ENCODE data around the gene PLPP3.
"Not testable (repeated sequence)": the region's sequence is repeated elsewhere in the genome, so short reads cannot be mapped to it uniquely, and the experiment has no call there.

Gene PLPP3

DNA sequence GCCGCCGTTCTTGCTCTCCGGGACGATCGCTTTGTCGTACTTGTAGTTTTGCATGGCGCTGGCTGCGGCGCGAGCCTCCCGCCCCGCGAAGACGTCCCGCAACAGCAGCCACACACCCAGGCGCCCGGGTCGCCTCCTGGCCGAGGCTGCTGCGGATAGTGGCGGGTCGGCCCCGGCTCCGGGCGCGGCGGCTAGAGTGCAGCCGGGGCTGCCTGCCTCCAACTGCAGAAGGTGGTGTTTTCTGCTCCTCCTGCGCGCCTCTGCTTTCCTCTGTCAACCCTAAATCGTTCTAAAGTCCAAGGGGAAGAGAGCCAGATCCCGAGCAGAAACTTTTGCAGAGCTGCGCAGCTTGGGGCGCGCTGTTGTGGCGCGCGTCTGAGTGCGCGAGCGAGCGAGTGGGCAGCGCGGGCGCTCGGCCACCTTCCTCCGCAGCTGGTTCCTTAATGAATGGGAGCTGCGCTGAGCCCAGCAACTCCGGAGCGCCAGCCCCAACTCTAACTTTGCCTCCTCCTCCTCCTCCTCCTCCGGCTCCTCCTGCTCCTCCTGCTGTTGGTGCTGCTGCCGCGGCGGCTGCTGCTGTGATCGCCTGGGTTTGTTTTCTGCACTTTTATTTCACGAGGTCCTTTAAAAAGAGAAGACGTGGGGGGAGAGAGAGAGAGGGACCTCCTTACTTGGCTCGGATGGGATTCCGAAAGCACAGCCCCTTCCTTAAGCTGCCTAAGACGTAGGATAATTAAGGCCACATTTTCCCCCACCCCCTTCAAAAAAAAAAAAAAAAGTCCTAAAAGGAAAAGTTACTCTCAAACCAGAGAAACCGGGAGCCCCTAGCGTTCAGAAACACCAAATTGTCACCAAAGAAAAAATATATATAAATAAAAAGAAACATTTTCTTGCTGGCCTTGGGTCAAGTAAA, at the start of gene PLPP3:
PLPP3 (minus strand) TSS at position 601 of the 913 bp plus-strand sequence; CDS start at position 54, 547 bp downstream.
- DNase-seq: no peak

DNA sequence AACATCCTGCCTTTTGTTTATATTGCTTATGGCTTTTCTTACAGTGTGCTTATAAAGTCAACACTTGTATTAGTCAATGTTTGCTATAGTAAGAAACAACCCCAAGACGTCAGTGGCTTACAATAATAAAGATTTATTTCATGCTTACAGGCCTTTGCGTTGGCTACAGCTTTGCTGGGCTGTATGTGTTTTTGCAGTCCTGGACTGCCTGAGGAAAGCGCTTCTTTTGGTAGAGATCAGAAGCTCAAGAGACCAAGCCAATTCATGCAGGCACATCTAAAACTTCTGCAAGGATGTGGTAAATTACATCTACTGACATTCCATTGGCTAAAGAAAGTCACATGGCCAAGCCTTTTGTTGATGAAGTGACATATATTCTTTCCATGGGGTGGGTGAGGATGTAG, 48.3 kb upstream of the PLPP3 start:
- no peak for DNase-seq

DNA sequence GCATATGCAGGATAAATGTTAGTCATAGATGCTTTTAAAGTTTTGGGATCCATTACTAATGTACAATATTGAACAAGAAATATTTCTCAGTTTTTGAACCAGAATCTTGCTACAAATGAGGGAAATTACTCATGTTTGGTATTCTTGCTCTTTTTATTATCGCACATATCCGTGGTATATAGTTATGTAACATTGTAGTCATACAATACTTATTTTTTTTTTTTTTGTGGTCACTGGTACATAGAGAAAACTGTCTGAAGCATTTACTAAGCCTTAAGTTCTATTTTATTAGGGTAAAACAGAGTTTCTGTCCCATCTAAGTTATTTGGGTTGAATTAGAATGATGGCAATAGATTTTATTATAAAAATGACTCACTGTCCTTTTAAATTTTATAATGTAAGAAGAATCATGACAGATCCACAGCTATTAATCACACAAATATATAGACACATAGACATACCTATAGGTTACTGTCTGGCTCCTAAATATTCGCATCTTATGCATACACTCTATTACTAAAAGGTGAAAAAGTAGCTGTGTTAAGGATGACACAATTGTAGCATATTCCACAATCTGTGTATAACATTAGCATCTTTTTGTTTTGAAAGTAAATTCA, 47.8 kb upstream of the PLPP3 start:
- DNase-seq: no peak

DNA sequence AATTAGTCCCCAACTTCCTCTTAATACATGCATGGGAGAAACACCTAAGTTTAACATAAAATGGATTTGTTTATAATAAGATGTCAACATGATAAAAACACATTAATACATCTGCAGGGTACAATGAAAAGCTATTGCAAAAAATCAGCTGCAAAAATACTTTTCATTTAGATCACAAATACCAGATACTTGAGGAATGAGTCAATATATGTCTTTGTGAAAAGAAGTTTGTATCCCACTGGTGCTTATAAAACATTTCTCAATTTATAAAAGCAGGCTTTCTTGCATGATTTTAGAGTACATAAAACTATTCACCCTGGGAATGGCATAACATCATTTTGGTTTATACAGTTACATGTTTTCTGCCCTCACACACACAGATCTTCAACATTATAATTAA, 47.2 kb upstream of the PLPP3 start:
- no peak for DNase-seq

DNA sequence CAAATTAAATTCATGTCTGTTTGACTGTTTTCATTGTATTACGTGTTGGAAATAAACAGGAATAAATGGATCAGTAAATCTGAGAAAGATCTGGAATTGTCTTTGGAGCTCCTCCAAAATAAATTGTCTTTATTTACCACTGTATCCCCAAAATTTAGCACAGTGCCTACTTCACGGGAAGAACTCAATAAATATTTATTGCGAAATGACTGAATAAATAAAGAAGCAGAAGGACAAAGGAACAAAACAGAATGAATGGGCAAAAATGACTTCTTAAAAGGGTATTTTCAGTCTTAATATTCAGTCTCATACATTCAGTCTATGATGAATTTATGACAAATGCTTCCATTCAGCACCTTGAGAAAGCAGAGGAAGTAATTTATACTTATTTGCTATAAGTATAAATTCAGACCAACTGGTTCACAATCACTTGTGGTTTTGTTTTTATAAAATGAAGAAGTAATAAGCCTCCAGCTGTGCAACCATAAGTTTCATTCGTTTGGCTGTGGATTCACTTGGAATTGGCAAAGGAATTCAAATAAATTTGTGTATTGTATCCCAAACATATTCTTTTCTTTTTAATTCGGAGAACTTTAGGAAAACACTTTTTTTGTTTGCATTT, 46.6 kb upstream of the PLPP3 start:
- DNase-seq: no peak

DNA sequence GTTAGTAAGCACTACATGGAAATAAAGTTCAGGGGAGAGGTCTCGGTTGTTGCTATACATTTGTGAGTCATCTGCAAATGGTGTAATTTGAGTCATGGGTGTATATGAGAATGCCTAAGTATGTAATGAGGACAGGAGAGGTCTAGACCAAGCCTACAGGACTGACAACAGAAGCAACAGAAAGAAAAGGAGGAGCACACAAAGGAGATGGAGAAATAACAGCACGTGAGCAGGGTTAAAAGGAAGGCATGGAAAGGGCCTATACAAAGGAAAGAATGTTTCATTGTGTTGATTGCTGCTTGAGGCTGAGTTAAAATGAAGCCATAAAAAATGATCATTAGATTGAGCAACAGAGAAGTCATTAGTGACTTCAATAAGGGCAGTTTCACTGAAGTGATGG, 37.8 kb upstream of the PLPP3 start:
- DNase-seq: no peak

DNA sequence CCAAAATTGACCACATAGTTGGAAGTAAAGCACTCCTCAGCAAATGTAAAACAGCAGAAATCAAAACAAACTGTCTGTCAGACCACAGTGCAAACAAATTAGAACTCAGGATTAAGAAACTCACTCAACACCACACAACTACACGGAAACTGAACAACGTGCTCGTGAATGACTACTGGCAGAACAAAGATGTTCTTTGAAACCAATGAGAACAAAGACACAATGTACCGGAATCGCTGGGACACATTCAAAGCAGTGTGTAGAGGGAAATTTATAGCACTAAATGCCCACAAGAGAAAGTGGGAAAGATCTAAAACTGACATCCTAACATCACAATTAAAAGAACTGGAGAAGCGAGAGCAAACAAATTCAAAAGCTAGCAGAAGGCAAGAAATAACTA, 31.4 kb upstream of the PLPP3 start:
- not testable (repeated sequence) for DNase-seq

DNA sequence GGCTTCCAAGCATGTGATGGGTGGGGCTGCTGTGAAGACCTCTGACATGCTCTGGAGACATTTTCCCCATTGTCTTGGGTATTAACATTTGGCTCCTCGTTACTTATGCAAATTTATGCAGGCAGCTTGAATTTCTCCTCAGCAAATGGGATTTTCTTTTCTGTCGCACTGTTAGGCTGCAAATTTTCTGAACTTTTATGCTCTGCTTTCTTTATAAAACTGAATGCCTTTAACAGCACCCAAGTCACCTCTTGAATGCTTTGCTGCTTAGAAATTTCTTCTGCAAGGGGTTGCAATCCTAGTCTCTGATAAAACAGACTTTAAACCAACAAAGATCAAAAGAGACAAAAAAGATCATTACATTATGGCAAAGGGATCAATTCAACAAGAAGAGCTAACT, 30.7 kb upstream of the PLPP3 start:
- not testable (repeated sequence) for DNase-seq

DNA sequence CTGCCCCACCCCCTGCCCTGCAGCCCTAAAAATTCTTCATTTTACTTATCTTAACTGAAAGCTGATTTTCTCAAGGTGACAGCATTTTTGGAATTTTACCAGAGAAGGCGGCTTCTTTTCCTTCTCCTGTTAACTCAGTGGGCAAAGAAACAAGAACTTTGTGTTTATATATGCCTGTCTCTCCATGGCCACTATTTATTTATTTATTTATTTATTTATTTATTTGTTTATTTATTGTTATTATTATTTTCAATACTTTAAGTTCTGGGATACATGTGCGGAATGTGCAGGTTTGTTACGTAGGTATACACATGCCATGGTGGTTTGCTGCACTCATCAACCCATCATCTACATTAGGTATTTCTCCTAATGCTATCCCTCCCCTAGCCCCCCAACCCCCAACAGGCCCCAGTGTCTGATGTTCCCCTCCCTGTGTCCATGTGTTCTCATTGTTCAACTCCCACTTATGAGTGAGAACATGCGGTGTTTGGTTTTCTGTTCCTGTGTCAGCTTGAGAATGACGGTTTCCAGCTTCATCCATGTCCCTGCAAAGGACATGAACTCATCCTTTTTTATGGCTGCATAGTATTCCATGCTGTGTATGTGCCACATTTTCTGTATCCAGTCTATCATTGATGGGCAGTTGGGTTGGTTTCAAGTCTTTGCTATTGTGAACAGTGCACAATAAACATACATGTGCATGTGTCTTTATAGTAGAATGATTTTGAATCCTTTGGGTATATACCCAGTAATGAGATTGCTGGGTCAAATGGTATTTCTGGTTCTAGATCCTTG, 16.2 kb upstream of the PLPP3 start:
- DNase-seq: not testable (repeated sequence)

DNA sequence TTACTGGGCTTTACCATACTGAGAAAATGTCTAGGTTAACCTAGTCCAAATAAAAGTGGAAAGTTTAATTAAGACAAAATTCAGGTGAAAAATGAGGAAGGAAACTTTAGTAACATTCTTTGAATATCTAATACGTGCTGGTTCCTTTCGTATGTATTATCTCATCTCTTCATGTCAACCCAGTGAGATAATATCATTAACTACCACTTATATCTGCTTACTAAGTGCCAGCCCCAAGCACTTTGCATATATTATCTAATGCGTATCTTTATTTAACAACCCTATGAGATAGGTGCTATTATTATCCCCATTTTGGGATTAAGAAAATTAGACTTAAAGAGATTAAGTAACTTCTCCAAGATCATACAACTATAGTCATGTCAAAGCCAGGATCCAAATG, 12.5 kb upstream of the PLPP3 start:
- DNase-seq: no peak

DNA sequence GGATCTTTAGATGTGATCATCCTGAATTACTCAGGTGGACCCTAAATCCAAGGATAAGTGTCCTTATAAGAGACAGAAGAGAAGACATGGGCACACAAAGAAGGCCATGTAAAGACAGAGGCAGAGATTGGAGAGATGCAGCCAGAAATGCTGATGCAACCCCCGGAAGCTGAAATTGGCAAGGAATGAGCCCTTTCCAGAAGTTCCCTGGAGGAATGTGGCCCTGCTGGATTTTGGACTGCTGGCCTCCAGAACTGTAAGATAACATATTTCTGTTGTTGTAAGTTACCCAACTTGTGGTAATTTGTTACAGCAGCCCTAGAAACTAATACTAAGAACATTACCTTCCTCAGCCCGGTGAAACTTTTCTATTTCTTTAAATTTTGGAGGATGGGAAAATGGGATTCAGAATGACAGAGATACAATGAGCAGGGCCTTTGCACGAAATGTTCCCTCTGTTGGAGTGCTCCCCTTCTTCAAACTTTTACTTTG, 11.2 kb upstream of the PLPP3 start:
- no peak for DNase-seq

DNA sequence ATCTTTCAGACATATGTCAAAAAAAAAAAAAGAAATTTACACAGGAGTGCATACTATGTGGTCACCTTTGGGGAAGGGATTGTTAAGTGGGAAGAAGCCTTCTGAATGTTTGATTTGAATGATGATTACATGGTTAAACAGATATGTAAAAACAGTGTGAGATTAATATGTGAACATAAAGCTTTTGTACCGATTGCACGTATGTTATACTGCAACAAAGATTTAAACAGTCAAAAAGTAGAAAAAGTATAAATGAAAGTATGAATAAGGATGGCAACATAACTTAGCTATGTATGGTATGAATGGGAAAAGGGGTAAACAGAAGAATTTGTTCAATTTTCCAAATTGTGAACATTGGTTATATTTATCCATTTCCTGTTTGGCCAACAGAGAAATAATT, 10.0 kb upstream of the PLPP3 start:
- no peak for DNase-seq

DNA sequence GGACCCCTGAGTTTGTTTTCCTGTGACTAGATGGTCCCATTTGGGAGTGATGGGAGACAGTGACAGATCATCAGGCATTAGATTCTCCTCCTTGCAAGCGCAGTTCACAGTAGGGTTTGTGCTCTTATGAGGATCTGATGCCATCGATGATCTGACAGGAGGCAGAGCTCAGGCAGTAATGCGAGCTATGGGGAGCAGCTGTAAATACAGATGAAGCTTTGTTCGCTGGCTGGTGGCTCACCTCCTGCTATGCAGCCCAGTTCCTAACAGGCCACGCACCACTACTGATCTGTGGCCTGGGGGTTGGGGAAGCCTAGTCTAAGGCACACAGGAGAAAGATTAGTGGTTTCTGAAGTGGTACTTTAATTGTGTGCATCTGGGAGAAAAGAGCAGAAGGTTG, 7.1 kb upstream of the PLPP3 start:
- no peak for DNase-seq

DNA sequence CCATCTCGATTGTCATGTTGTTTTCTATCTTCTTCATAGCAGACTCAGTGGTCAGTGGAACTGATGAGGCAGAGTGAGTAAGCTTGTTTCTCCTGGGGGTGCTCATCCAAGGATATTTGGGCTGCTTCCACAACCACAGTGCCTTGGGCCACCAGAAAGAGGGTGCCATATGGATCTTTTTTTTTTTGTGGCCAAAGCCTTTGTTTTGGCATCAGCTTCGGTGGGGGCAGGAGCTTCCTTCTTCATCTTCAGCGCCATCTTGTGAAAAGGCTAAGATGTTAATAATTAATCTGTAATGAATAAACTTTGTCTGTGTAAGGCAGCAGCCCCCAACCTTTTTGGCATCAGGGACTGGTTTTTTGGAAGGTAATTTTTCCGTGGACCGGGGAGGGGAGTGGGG, 6.6 kb upstream of the PLPP3 start:
- no peak for DNase-seq

DNA sequence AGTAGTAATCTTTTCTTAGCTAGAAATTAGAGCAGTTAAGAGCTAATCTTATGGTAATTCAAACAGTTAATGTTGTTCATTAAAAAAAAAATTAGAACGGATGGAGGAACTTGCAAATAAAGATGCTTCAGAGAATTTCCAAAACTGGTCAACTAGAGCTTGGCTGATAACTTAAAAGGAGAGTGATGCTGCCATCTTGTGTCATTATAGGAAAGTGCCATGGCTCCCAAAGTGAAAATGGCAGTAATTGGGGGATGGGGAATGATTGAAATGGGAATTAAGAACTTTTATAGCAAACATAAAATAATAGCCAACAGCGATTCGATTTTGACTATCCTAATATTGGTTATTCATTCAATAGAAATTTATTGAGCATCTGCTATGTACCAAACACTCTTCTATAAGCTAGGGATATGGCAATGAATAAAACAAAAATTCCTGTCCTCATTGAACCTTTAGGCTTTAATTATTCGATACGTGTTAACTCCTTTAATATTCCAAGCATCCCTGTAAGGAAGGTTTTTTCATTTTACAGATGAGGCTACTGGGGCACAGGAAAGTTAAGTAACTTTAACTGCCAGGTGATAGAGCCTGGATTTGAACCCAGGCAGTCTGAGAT, 5.7 kb upstream of the PLPP3 start:
- no peak for DNase-seq

DNA sequence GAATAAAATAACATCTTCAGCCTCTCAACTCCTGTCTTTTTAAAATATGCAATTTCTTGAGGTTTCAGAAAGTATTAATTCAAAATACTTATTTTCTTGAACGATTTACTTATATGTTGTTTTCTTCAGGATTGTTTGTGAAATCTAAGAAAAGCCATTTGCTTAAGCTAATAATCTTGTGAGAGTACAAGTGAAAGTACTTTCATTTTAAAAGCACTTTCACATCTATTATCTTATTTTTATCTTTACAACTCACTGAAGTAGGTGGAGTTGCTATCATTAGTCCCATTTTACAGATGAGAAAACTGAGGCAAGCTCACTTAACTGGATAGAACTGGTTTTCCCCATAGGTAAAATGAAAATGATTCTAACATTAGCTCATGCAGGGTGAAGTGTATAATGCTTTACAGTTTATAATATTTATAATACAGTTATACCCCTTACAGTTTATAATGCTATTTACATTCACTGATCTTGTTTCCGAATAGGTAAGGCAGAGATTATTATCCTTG, 4.7 kb upstream of the PLPP3 start:
- no peak for DNase-seq

DNA sequence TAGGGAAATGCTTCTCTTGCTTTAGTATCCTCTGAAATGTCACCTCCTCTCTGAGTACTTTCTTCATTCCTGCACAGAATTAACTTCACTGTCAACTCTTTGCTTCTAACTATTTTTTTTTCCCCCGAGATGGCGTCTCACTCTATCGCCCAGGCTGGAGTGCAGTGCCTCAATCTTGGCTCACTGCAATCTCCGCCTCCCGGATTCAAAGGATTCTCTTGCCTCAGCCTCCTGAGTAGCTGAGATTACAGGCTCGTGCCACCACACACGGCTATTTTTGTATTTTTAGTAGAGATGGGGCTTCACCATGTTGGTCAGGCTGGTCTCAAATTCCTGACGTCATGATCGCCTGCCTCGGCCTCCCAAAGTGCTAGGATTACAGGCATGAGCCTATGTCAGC, 1.4 kb upstream of the PLPP3 start:
- DNase-seq: no peak

DNA sequence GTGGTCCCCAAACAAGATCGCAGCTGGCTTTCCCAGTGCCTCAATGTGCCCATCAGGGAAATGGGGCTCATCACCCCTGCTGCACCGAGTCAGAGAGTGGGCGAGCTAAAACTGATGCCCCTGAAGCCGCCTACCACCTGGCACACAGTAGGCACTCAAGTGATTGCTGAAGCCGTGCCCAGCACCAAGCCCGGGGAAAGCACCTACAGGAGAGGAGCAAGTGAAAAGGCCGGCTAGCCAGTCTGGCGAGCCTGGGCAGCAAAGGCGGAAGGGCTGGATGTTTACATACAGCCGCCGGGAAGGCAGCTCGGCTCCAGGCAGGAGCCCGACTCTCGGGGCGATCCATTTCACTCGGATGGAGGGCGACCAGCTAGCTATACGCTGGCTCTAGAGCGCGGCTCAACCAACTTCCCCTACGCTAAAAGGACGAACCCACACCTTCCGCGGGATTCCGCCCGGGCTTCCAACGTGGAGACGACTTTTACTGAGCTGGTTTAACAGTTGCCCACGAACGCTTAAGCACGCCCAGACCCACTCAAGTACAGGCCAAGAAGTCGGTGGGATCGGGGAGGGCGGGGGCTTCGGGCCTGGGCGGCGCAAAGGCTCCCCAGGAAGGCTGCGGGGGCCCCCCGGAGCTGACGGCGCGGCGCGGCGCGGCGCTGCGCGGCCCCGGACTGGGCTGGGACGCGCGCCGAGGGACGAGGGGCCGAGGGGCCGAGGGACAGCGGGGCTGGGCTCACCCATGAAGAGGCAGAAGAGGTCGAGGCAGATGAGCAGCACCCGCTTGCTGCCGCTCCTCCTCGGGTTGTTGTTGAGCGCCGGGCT, 1.0 kb downstream of the PLPP3 start:
- DNase-seq: no peak

DNA sequence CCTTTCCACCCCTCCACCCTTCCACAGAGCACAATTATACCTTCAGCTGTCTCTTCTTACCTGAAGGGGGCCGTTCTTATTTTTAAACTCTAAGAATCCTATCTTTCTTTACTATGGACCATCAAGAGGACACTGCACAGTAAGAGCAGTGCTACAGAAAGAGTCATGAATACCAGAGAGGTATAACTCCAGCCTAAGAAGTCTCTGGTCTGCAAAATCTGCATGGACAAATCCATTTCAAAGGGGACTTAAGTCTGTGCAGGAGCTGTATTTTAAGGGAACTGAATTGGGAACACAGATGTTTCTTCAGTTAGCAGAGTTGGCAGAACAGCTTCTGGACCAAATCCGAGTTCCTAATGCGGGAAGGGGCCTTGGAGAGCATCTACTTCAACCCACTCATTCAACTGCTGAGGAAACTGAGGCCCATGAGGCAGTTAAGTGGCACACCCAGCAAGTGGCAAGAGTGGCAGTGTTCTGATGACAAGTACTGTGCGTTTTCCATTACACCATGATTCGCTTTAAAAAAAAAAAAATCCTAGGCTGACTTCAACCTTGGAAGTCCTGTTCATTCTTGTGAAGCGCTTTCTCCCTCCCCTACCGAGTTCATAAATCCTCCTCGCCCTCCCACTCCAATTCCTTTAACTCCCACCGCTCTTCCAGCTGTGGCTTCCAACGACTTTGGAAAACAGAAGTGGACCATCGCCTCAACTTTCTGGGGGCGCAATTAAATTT, 1.8 kb downstream of the PLPP3 start:
- DNase-seq: no peak

DNA sequence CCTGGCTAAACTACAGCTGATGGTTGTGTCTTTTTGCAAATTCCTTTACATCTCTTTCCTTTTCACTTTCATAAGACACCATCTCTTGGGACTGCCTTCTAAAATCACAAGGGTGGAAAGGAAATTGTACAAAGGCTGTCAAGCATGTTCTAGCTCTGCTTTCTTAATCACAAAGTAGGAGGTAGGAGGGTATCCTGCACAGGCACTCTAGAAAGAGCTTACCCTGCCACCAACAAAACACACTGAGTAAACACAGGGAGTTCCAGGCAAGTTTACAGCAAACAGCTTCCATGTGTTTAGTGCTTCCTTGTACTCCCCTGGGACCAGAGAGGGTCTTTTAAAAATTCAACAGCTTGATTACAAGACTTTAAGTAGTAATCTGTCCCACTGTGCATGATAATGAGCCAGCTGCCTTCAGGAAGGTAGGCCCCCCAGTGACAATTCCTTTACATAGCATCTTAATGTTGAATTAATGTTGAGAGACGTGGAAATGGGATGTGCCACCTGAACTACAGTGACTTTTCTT, 2.4 kb downstream of the PLPP3 start:
- no peak for DNase-seq

All from NCI-H2081 treated with DMSO at 0.1 percent for 48 hours (cell line).